Tibial nerve (tissue), 4 donors: ENCODE measurements around the gene HMG20B. TPM values are rescaled to one million over a fixed set of nuclear protein-coding genes. Genes with fewer than 3 reads are reported as not detected.

Source experiments
- DNase-seq, 2 donors: peaks; one replicate each; pipeline ENCODE4 v3.0.0-alpha.2; 2019; ENCODE audit warnings: low spot score in 2 of 2
- H3K27ac ChIP-seq, 4 donors: fragments of 200-600 bp; sonication (generic) in 3 of 4; one replicate each; pipeline ENCODE4 v1.5.1; 2017 to 2019; ENCODE audit warnings: mild to moderate bottlenecking in 1 of 4
- H3K27me3 ChIP-seq, 2 donors: fragments of 200-600 bp; sonication (generic) in 1 of 2; one replicate each; pipeline versions ENCODE4 v1.5.1 to v1.6.0; 2017 to 2019
- H3K36me3 ChIP-seq, 3 donors: fragments of 200-600 bp; sonication (generic); one replicate each; pipeline ENCODE4 v1.5.1; 2018 to 2019
- H3K4me1 ChIP-seq, 4 donors: fragments of 200-600 bp; sonication (generic) in 3 of 4; one replicate each; pipeline ENCODE4 v1.5.1; 2017 to 2019
- H3K4me3 ChIP-seq, 4 donors: fragments of 200-600 bp; sonication (generic) in 3 of 4; one replicate each; pipeline ENCODE4 v1.5.1; 2017 to 2019; ENCODE audit warnings: mild to moderate bottlenecking in 1 of 4, moderate library complexity in 1 of 4
- H3K9me3 ChIP-seq, 4 donors: fragments of 200-600 bp; sonication (generic) in 3 of 4; one replicate each; pipeline ENCODE4 v1.5.1; 2017 to 2019
- CTCF ChIP-seq, 5 experiments: fragments of 200-600 bp in 3 of 5; fragments of 450-650 bp in 2 of 5; sonication (generic) in 3 of 5; IDR thresholded peaks; one replicate each; pipeline ENCODE4 v1.5.1; 2016 to 2019; ENCODE audit warnings: antibody characterized with exemption in 5 of 5, mild to moderate bottlenecking in 3 of 5, moderate library complexity in 2 of 5
- EP300 ChIP-seq, 2 donors: sonication (generic); formaldehyde crosslinking; IDR thresholded peaks; one replicate each; pipeline ENCODE4 v1.6.1; 2017; ENCODE audit warnings: antibody characterized with exemption in 2 of 2, mild to moderate bottlenecking in 1 of 2
- POLR2A ChIP-seq, 2 donors: fragments of 450-650 bp; IDR thresholded peaks; one replicate each; pipeline ENCODE4 v1.6.1; 2017; ENCODE audit warnings: antibody characterized with exemption in 2 of 2, mild to moderate bottlenecking in 2 of 2, moderate library complexity in 2 of 2
- WGBS, 2 donors: methylation state at CpG; one replicate each; pipeline ENCODE4 v1.1.5; 2018; 5-methylcytosine and 5-hydroxymethylcytosine counted together
- total RNA-seq, 4 donors: library from RNA; depleted of rRNA; stranded (reverse); fragments of >200 nt; gene quantifications; one replicate each; pipeline ENCODE4 v1.1.0, GENCODE V29; 2016

The HMG20B gene
- total RNA-seq, 4 donors from 2014 or later = 94.0 to 181 (median 153) TPM

- WGBS, 2 donors = 28 to 34% methylated on average over 3 of the region's 3 CpGs
- no peak for DNase-seq
- H3K4me3 ChIP-seq = peak overlapping the region in 2 of 4 donors; percentile 41 to 60
- H3K4me1 ChIP-seq = peaks cover 0 to 68% (median 50%) of the 10 kb centered on the region in 4 donors
- TF ChIP-seq CTCF (IDR thresholded peaks at IDR 0.05) = no peak
- TF ChIP-seq POLR2A (IDR thresholded peaks at IDR 0.05) = no peak
- no peak for TF ChIP-seq EP300 (IDR thresholded peaks at IDR 0.05)
- no peaks in the 10 kb centered on the region for H3K9me3 ChIP-seq
- H3K27ac ChIP-seq = peak overlapping the region; percentile 66 to 89 (median 80)
- peaks cover 0 to 10% (median 0%) of the 10 kb centered on the region in 3 donors for H3K36me3 ChIP-seq
- H3K27me3 ChIP-seq = peaks cover 0 to 6% of the 10 kb centered on the region in 2 donors
These were observed 32.6 kb downstream of the HMG20B start for GRCh38 chr19:3605361-3605760.

- H3K27me3 ChIP-seq = peaks cover 0 to 6% of the 10 kb centered on the region in 2 donors
- no peaks in the 10 kb centered on the region for H3K9me3 ChIP-seq
- H3K4me1 ChIP-seq = peaks cover 0 to 72% (median 51%) of the 10 kb centered on the region in 4 donors
- peak overlapping the region; percentile 41 to 60 (median 51) for H3K4me3 ChIP-seq
- TF ChIP-seq POLR2A (IDR thresholded peaks at IDR 0.05) = no peak
- no peak for TF ChIP-seq CTCF (IDR thresholded peaks at IDR 0.05)
- no peak for TF ChIP-seq EP300 (IDR thresholded peaks at IDR 0.05)
- 32 to 39% methylated on average over 5 of the region's 5 CpGs for WGBS, 2 donors
- peak overlapping the region; percentile 71 to 89 (median 80) for H3K27ac ChIP-seq
- no peak for DNase-seq
- peaks cover 0 to 12% (median 0%) of the 10 kb centered on the region in 3 donors for H3K36me3 ChIP-seq
These were observed 33.0 kb downstream of the HMG20B start for GRCh38 chr19:3605770-3606169.

- TF ChIP-seq EP300 (IDR thresholded peaks at IDR 0.05) (no peak), POLR2A (IDR thresholded peaks at IDR 0.05) (no peak), CTCF (IDR thresholded peaks at IDR 0.05) (no peak)
- Histone ChIP-seq H3K36me3 (peaks cover 0 to 17% (median 4%) of the 10 kb centered on the region in 3 donors), H3K4me1 (peaks cover 0 to 72% (median 51%) of the 10 kb centered on the region in 4 donors), H3K27ac (peak overlapping the region; percentile 71 to 89 (median 80)), H3K9me3 (no peaks in the 10 kb centered on the region), H3K27me3 (peaks cover 0 to 6% of the 10 kb centered on the region in 2 donors), H3K4me3 (peak overlapping the region; percentile 41 to 60 (median 51))
- WGBS, 2 donors = 9 to 14% methylated on average over 4 to 32 of the region's 35 CpGs
- no peak for DNase-seq
These were observed 33.5 kb downstream of the HMG20B start for GRCh38 chr19:3606174-3606689.

- peak in 1 of 2 donors; percentile 52 for TF ChIP-seq POLR2A (IDR thresholded peaks at IDR 0.05)
- TF ChIP-seq CTCF (IDR thresholded peaks at IDR 0.05) = peak in 1 of 5 experiments; percentile 15
- peak in 1 of 2 donors; percentile 56 for TF ChIP-seq EP300 (IDR thresholded peaks at IDR 0.05)
- Histone ChIP-seq H3K27ac (peak within 1 kb of the TSS; percentile 71 to 89 (median 80)), H3K27me3 (peaks cover 0 to 6% of the 10 kb centered on the region in 2 donors), H3K9me3 (no peaks in the 10 kb centered on the region), H3K4me3 (peak within 1 kb of the TSS; percentile 41 to 60 (median 51)), H3K36me3 (peaks cover 0 to 22% (median 8%) of the 10 kb centered on the region in 3 donors), H3K4me1 (peaks cover 0 to 72% (median 51%) of the 10 kb centered on the region in 4 donors)
- DNase-seq = peak; percentile 78 to 82
- 2 to 6% methylated on average over 7 to 29 of the region's 46 CpGs for WGBS, 2 donors
These were observed 34.0 kb downstream of the HMG20B start, which contains the start of gene TBXA2R for GRCh38 chr19:3606690-3607289. TBXA2R (minus strand) TSS chr19:3606875; CDS start chr19:3600634, 6,241 bp downstream.
